HG02981 (cell line): ENCODE data around the gene GRIK5.
"Not testable (repeated sequence)": the region's sequence is repeated elsewhere in the genome, so short reads cannot be mapped to it uniquely, and the experiment has no call there.

Source experiments
- ATAC-seq: cut with Tn5 transposase; IDR thresholded peaks from one replicate; pipeline ENCODE4 v1.9.1; 2021; ENCODE audit warnings: mild to moderate bottlenecking, moderate library complexity; ENCODE audit not compliant: unreplicated experiment

Gene GRIK5

DNA sequence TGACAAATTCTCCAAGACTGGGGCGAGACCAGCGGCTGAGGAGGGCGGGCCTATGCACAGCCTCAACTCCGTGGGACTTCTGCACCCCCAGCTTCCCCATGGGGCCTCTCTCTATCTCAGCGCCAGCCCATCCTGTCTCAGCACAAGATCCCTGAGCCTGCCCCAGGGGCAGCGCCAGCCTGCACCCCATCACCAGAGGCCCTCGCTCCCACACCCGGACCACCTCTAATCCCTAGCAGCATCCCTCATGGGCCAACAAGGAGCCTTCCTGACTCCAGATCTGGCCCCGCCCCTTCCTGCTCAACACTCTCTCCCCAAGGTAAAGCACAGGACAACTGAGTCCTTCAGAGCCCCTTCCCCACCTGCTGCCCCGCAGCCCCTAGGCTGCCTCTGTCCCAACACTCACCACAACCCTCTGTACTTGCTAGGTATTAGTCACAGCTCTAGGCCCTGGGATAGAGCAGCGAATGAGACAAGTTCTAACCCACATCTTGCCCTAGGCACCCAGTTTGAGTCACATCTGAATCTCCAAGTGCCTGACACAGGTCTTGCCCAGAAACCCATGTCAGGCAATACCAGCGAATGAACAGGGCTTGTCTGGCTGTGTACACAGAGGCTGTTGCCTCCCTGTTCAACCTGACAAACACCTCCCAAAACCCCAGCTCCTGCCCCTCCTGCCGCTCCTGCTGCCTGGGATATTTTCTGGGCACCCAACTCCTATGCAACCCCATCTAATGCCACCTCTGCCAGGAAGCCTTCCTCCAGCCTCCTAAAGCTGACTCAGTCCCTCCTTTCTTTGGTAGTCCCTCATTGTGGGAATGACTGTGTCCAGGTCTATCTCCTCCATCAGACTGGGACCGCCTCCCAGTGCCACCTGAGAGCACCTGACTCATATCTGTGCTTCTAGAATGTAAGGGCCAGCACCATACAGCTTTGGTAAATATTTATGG, 18.6 kb downstream of the GRIK5 start:
- ATAC-seq: no peak

DNA sequence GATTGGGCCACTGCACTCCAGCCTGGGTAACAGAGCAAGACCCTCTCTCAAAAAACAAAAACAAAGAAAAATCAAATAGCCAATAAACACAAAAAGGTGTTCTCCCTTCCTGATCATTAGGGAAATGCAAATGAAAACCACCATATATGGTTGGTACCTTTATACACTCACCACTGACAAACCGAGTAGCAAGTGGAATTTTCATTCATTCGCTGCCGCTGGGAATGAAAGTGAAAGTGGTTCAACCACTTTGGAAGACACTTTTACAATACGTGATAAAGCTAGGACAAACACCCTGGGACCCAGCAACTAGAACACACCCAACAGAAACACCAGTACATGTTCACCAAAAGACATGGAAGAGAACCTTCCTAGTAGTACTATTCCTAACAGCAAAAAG, 21.0 kb downstream of the GRIK5 start:
- ATAC-seq: no peak

DNA sequence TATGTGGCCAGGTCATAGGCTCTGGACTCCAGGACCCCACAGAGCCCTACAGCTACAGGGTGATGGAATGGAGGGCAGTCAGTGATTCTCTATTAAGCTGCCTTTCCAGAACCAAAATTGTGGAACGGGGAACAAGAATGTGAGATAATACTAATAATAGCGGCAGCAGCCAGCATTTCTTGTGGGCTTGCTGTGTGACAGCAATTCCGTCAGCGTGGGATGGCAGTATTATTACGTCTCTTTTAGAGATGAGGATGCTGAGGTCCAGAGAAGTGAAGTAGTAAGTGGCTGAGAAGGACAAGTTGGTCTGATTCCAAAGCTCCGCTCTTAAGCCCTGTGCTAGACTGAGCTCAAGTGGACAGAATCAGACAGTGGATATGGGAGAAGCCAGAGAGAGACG, 24.4 kb downstream of the GRIK5 start:
- no peak for ATAC-seq

DNA sequence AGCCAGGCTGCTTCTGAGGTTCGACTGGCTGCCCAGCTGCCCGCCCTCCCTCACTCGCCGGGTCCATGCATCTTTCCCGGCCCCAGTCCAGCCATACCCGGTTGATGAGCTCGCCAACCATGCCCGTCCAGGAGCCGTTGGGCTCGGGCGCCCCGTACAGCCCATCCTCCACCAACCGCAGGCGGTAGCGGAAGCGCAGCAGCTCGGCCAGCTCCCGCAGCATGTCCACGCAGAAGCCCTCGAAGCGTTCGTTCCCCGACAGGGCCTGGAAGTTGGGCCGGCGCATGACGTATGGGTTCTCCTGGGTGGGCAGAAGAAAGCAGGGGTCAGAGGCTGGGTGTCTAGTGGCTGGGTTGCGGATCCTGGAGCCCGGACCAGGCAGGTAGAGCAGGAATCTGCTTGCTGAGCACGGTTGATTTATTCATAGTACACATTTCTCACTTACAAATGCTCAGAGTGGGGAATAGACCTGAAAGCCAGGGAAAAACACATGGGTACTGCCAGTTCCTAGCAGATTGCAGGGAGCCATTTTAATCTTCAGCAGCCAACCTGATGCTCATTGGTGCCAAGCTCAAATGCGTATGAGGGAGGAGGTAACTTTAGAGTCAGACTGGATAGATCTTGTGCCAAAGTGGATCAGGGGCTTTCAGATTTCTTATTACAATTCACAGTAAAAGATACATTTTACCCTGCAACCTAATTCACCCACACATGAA, 27.4 kb downstream of the GRIK5 start:
- ATAC-seq: no peak

DNA sequence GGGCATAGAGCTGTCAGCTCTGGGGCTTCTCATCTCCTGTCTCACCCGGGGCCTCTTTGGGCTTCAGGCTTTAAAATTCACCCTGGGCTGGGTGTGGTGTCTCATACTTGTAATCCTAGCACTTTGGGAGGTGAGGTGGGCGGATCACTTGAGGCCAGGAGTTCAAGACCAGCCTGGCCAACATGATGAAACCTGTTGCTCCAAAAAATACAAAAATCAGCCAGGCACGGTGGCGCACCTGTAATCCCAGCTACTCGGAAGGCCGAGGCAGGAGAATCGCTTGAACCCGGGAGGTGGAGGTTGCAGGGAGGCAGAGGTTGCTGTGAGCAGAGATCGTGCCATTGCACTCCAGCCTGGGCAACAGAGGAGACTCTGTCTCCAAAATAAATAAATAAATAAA, 29.5 kb downstream of the GRIK5 start:
- ATAC-seq: not testable (repeated sequence)

DNA sequence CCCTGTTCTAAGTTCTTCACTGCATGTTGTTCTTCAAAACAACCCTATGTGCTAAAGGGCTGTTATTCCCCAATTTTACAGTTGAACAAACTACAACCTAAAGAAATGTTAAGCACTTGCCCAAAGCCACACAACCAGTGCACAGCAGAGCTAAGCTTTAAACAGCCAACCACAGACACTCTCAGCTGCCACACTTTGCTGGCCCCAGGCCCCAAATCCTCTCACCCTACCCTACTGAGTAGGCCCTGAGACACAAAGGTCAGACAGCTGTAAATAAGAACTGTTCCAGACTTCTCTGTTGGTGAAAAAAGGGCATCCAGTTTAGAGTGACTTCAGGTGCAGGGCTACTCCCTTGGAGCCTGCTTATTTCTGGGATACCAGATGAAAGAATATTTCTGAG, 30.0 kb downstream of the GRIK5 start:
- ATAC-seq: no peak

DNA sequence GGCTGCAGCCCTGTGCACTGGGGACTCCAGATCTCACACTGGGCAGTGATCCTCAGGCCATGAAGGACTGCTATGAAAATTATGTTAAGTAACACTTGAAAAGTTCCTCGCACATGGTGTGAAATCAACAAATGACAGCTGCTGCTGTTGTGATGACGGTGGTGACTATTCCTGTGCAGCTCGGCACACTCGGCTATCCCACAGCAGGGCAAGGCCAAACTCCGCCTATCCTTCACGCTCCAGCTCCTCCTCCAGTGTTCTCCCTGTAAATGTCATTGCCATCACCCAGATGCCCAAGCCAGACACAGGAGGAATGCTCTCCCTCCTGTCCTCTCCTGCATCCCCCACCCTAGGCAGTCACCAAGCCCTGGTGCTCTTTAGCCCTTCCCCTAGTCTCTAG, 31.3 kb downstream of the GRIK5 start:
- no peak for ATAC-seq

DNA sequence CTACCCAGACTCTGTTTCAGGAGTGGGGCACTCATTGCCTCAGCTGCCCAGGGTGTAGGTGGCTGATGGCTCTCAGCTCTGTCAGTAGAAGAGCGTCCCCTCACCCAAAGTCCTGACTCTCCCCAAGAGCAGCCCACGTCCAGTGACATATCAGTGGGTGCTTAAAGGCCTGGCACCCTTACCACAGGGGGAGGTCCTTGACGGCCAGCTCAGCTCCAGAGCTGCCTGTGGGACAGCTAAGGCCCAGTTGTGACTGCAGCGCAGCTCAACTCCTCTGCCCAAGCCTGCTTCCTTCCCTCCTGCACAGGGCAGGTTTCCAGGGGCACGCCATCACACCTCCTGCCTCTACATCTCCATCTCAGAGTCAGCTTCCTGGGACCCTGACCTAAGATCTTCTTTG, 32.4 kb downstream of the GRIK5 start:
- ATAC-seq: no peak

DNA sequence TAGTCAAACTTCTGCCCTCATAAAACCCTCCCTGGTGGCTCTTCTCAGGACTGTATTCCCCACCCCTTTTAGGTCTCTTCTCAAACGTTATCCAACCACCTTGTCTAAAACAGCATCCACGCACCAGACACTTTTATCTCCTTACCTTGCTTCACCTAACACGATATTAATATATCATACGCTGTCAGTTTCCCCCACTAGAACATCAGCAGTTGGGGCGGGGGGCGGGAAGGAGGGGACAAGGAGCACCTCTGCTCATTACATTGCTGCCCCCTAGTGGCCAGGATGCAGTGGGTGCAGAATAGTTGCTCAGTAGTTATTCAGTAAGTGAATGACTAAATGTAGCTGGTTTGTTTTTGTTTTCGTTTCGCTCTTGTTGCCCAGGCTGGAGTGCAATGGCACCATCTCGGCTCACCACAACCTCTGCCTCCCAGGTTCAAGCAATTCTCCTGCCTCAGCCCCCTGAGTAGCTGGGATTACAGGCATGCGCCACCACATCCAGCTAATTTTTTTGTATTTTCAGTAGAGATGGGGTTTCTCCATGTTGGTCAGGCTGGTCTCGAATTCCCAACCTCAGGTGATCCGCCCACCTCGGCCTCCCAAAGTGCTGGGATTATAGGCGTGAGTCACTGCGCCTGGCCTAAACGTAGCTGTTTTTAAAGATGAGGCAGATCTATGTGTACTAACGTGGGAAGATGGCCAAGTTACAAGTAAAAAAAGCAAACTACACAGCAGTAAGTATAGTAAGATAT, 35.2 kb downstream of the GRIK5 start:
- ATAC-seq: not testable (repeated sequence)

DNA sequence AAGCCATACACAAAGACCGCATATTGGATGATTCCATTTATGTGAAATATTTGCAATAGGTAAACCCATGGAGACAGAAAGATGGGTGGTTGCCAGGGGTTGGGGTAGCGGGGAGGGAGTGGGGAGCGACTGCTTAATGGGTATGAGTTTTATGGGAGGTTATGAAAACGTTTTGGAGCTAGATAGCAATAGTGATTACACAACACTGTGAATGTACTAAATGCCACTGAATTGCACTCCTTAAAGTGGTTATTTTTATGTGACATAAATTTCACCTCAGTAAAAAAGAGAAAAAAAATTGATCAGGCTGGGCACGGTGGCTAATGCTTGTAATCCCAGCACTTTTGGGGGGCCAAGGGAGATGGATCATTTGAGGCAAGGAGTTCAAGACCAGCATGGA, 36.6 kb downstream of the GRIK5 start:
- no peak for ATAC-seq

DNA sequence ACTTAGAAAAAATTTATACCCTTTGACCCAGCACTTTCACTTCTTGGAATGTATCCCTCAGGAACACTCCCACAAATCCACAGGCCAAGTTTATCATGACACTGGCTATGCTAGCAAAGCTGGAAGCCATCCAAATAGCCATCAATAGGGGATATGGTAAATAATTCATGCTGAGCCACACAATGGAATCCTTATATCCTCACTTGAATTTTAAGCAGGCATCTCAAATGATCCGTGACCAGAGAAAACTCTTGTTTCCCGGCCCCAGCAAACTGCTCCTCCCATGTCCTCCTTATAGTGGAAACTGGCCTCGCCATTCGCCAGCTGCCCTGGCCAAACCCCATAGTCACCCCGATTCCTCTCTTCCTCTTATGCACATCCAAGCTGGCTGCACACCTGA, 37.6 kb downstream of the GRIK5 start:
- ATAC-seq: no peak

DNA sequence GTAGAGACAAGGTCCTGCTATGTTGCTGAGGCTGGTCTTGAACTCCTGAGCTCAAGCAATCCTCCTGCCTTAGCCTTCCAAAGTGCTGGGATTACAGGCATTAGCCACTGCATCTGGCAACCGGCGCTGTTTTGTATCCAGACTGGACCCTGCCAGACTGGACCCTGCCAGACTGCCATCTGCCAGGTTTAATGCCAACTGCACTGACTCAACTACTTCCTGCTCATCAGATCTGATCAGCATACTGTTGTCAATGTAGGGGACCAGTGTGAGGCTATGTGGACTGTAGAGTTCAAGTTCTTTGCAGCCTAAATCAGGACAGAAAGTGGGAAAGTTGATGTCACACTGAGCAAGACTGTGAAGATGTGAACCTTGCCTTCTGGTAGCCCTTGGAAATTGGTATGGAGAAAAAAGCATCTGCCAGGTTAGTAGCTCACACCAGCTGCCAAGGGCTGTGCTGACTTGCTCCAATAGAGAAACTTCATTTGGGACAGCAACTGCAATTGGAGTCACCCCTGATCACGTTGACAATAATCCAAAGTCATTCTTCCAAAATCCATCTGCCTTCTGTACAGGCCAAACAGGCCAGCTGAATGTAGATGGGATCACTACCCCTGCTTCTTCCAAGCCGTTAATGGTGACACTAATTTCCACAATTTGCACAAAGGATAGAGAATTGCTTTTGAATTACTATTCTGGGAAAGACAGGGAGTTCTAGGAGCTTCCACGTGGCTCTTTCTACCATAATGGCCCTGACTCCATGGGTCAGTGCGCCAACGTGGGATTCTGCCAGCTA, 39.2 kb downstream of the GRIK5 start:
- no peak for ATAC-seq

DNA sequence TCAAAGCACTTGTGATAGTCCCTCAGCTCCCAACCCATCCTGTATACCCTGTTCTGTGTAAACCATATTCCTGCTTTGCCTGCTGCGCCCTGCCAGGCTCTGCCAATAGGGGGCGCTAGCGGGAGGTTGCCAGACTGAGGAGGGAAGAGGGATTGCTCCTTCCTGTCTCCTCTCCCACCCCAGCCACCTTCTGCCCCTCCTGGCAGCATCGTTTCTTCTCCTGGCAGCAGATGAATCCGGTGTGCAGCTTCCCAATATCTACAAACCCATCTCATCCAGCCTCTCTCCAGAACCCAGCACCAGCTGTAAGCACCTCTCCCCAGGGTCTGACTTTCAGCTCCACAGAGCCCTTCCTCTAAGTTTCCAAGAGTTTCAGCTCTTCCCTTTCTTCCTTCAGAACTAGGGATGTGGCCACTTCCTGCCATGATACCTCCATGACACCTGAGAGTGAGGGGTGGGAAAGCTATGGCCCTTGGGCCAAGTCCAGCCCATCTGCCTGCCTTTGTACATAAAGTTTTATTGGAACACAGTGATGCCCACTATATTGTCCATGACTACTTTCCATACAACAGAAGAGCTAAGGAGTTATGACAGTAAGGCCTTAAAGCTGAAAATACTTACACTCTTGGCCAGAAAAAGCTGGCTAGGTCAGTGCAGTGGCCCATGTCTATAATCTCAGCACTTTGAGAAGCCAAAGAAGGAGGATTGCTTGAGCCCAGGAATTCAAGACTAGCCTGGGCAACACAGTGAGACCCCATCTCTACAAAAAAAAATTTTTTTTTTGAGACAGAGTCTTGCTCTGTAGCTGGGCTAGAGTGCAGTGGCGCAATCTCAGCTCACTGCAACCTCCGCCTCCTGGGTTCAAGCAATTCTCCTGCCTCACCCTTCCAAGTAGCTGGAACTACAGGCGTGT, 41.4 kb downstream of the GRIK5 start:
- no peak for ATAC-seq

DNA sequence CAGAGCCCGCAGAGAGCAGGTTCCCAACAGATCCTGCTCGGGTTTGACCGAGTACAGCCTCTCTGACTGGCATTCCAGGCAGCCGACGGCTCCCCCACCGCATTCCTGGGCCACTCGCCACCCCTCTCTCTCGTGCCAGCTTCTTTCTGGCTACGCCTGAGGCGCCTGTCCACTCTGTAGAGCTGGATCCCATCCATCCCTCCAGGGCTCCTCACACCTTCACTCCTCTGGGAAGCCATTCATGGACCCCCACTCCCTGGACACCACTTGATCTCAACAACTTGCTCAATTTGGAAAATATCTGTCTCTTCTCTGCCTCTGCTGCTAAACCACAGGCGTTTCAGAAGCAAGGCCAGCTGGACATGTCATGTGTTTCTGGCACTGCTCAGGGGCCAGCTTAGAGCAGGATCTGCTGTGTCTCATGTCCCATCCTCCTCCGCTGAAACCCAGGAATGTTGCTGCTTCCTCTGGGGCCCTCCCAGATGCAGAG, 45.3 kb downstream of the GRIK5 start:
- ATAC-seq: no peak

DNA sequence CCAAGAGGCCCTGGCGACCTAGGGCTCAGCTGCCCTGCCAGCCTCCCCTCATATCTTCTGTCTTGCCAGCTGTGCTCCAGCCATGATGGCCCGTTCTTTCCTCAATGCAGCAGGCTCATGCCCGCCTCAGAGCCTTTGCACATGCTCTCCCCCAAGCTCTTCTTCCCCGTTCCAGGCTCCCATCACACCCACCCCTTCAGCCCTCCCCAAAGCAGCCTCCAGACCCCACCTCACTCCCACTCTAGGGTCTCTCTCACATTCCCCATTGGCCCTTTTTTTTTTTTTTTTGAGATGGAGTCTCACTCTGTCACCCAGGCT, 46.1 kb downstream of the GRIK5 start:
- no peak for ATAC-seq

DNA sequence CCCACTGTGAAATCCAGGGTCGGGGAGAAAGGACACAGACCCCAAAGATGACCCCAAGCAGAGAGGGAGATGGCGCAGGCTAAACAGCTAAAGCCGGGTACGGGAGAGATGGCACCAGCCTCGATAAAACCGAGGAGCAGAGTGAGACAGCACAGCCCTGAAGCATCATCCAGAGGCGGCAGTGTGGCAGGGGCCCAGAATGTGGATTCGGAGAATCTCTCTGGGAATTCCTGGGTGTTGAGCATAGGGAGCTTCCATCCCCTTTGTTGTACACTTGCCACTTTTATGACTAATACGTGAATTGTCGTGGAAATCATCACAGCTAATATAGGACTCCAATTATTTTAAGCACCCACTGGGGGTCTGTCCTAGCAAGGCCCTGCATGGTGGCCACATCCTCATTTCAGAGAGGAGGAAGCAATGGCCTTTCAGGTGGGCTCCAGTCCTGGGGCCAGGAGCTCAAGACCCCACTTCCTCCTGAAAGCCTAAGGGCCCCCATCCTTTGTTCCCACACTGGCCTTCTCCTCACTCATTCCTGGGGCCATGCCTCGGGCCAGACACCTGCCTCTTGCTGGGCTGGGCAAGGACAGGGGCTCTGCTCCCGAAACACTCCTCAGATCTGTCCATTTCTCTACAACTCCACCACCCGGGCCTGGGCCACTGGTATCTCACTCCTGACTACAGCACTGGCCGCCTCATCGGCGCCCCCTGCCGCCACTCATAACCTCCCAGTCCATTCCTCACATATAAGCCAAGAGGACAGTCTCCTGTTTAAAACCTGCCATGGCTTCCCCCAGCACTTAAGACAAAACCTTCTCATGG, 46.7 kb downstream of the GRIK5 start:
- ATAC-seq: no peak

DNA sequence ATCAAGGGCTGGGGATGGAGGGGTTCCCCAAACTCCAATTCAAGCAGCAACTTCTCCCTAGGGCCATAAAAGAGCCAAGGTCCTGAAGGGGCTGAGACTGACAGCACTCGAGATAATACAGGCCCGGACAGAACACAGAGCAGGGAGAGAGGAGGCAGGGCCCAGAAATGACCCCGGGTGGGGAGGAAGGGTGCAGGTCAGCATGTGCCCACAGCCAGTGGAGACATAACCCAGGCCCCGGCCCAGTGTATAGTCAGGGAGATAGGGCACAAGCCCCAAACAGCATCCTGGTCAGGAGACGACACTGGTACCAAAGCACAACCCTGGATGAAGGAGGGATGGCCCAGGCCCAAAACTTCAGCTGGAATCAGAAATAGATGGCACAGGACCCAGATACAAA, 47.4 kb downstream of the GRIK5 start:
- ATAC-seq: no peak

DNA sequence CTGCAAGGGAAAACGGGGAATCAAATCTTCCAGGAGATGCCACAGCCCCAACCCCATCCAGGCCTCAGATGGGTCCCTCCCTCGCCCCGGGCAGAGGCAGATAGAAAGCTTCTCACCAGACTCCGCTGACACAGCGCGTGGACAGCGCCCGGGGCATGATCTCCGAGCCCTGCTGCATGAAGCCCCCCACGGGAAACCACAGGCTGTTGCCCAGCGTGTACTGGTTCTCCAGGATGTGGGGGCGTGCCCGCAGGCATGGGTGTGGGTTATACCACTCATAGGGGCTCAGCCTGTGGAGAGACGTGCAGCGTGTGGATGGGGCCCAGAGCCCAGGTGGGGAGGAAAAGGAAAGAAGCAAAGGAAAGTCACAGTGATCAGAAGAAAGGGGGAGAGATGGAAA, 48.8 kb downstream of the GRIK5 start:
- ATAC-seq: no peak
